PC-3 (cell line): Measurements from ENCODE around the gene ADPRHL1. TPM values are rescaled to one million over a fixed set of nuclear protein-coding genes. Genes with fewer than 3 reads are reported as not detected.

Experiments used
- ATAC-seq: fragments of 200-7000 bp; cut with Tn5 transposase; 2 replicates; pipeline ENCODE4 v1.9.1; 2020; ENCODE audit warnings: mild to moderate bottlenecking, moderate library complexity
- BruUV-seq: library from RNA; stranded (reverse); fragments of 400-500 nt; replicated peaks from 2 replicates; lab custom pipeline; 2021; lab: Mats Ljungman, UMichigan
- CTCF ChIA-PET: fragments of 300-600 bp; sonication (Branson Sonifier 250); formaldehyde crosslinking; loops from one replicate; lab custom pipeline; 2022; ENCODE audit warnings: antibody characterized with exemption; lab: Charles Lee
- POLR2A ChIA-PET: fragments of 300-600 bp; sonication (Branson Sonifier 250); formaldehyde crosslinking; loops from one replicate; lab custom pipeline; 2022; ENCODE audit warnings: antibody characterized with exemption; ENCODE audit not compliant: unreplicated experiment; lab: Charles Lee
- DNase-seq: peaks from one replicate; pipeline ENCODE4 v3.0.0-alpha.2; 2015
- H2AFZ ChIP-seq: fragments of 300-600 bp; sonication (generic); 2 replicates; pipeline ENCODE4 v1.6.0; 2016; ENCODE audit warnings: antibody characterized with exemption, low read length
- H3F3A ChIP-seq: fragments of 300-600 bp; sonication (generic); one replicate; pipeline ENCODE4 v1.6.0; 2017; ENCODE audit warnings: antibody characterized with exemption, low read length, control low read depth, mild to moderate bottlenecking; ENCODE audit not compliant: unreplicated experiment
- H3K27ac ChIP-seq: fragments of 300-600 bp; sonication (generic); 2 replicates; pipeline ENCODE4 v1.5.1; 2016; ENCODE audit warnings: mild to moderate bottlenecking, low read length
- H3K27me3 ChIP-seq: fragments of 300-600 bp; sonication (generic); 2 replicates; pipeline ENCODE4 v1.6.1; 2016; ENCODE audit warnings: low read length, mixed read lengths
- H3K36me3 ChIP-seq: fragments of 300-600 bp; sonication (generic); 2 replicates; pipeline ENCODE4 v1.6.1; 2016; ENCODE audit warnings: low read depth, mixed run types, low read length, mixed read lengths
- H3K4me1 ChIP-seq: fragments of 300-600 bp; sonication (generic); 2 replicates; pipeline ENCODE4 v1.5.1; 2016; ENCODE audit warnings: low read length; ENCODE audit not compliant: insufficient read depth
- H3K4me2 ChIP-seq: fragments of 300-600 bp; sonication (generic); 2 replicates; pipeline ENCODE4 v1.6.0; 2016; ENCODE audit warnings: low read length
- H3K4me3 ChIP-seq: fragments of 300-600 bp; sonication (generic); 2 replicates; pipeline ENCODE4 v1.5.1; 2016; ENCODE audit warnings: mild to moderate bottlenecking, low read length, mixed read lengths
- H3K79me2 ChIP-seq: fragments of 300-600 bp; sonication (generic); 2 replicates; pipeline ENCODE4 v1.6.1; 2017; ENCODE audit warnings: low read length, mixed read lengths
- H3K9ac ChIP-seq: fragments of 300-600 bp; sonication (generic); 2 replicates; pipeline ENCODE4 v1.6.0; 2016; ENCODE audit warnings: mild to moderate bottlenecking, low read length
- H3K9me2 ChIP-seq: fragments of 300-600 bp; sonication (generic); replicated peaks from 2 replicates; pipeline ENCODE4 v1.6.1; 2016; ENCODE audit warnings: mixed run types, low read length, mixed read lengths
- H3K9me3 ChIP-seq: fragments of 300-600 bp; sonication (generic); 2 replicates; pipeline ENCODE4 v1.6.1; 2016; ENCODE audit warnings: low read length, mixed read lengths
- H4K20me1 ChIP-seq: fragments of 300-600 bp; sonication (generic); 2 replicates; pipeline ENCODE4 v1.6.1; 2016; ENCODE audit warnings: low read length, mixed read lengths
- EZH2 ChIP-seq: fragments of 300-600 bp; sonication (generic); IDR thresholded peaks from one replicate; pipeline ENCODE4 v1.6.1; 2017; ENCODE audit warnings: antibody characterized with exemption, mild to moderate bottlenecking, low read length; ENCODE audit not compliant: unreplicated experiment
- EZH2phosphoT487 ChIP-seq: fragments of 300-600 bp; sonication (generic); IDR thresholded peaks from 2 replicates; pipeline ENCODE4 v1.6.1; 2018; ENCODE audit warnings: mild to moderate bottlenecking, antibody characterized with exemption, low read length, borderline replicate concordance
- intact Hi-C: fragments of 100-400 bp; cut with micrococcal nuclease; formaldehyde crosslinking; loops from 2 replicates; pipeline ENCODE4 v1.9.0; 2023
- total RNA-seq: library from RNA; depleted of rRNA; stranded (reverse); fragments of >200 nt; gene quantifications from 2 replicates; pipeline ENCODE4 v1.2.3, GENCODE V29; 2014
- TF ChIP-seq, protein P1 (sequence below): fragments of 300-600 bp; sonication (generic); conservative IDR thresholded peaks from 2 replicates; pipeline ENCODE4 v1.5.1; 2017; ENCODE audit warnings: antibody characterized with exemption, low read depth, mild to moderate bottlenecking, low read length

The ADPRHL1 gene
- total RNA-seq, 1 experiment from 2014 or later = 10.3 TPM

DNA sequence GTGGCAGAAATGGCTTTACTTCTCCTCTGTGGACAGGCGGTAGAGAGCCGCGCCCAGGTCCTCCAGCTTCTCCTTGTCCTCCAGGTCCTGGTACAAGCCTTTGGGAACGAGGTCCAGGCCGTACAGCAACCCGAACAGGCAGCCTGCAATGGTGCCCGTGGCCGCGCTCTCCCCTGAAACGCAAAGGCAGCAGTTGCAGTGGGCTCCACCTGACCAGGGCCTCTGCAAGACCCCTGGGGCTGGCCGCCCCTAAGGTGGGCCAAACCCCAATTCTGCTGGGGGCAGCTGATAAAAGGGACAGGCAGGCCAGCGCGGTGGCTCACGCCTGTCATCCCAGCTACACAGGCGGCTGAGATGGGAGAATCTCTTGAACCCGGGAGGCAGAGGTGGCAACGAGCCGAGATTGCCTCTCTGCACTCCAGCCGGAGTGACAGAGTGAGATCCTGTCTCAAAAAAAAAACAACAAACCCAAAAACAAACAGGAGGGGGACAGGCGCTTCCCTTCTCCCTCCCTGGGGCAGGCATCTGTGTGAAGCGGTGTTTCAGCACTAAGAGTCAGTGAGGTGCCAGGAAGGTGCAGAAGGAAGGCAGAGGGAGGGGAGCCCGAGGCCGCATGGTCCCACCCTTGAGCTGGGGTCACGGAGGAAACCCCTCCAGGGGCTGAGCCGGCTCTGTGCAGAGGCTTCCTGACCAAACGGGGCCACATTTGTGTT lies 30.3 kb downstream of the ADPRHL1 start:
- no peaks in the 10 kb centered on the region for H3K4me1 ChIP-seq
- TF ChIP-seq EZH2phosphoT487 = no peak
- TF ChIP-seq, protein P1, sequence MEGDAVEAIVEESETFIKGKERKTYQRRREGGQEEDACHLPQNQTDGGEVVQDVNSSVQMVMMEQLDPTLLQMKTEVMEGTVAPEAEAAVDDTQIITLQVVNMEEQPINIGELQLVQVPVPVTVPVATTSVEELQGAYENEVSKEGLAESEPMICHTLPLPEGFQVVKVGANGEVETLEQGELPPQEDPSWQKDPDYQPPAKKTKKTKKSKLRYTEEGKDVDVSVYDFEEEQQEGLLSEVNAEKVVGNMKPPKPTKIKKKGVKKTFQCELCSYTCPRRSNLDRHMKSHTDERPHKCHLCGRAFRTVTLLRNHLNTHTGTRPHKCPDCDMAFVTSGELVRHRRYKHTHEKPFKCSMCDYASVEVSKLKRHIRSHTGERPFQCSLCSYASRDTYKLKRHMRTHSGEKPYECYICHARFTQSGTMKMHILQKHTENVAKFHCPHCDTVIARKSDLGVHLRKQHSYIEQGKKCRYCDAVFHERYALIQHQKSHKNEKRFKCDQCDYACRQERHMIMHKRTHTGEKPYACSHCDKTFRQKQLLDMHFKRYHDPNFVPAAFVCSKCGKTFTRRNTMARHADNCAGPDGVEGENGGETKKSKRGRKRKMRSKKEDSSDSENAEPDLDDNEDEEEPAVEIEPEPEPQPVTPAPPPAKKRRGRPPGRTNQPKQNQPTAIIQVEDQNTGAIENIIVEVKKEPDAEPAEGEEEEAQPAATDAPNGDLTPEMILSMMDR = no peak
- H3K36me3 ChIP-seq = no peaks in the 10 kb centered on the region
- no peak overlapping the region for H3K4me2 ChIP-seq
- no peaks in the 10 kb centered on the region for H3F3A ChIP-seq
- CTCF ChIA-PET = no interaction called here
- no peaks in the 10 kb centered on the region for H3K79me2 ChIP-seq
- H3K27ac ChIP-seq = no peak overlapping the region
- no peak overlapping the region for H3K4me3 ChIP-seq
- H4K20me1 ChIP-seq = no peaks in the 10 kb centered on the region
- ATAC-seq = no peak
- H3K9ac ChIP-seq = no peak overlapping the region
- no peaks in the 10 kb centered on the region for H3K9me2 ChIP-seq
- H3K27me3 ChIP-seq = no peaks in the 10 kb centered on the region
- H2AFZ ChIP-seq = no peak overlapping the region
- POLR2A ChIA-PET = no interaction called here
- no peaks in the 10 kb centered on the region for H3K9me3 ChIP-seq
- intact Hi-C loops = no loop called here
- BruUV-seq = no TSS peak
- DNase-seq = no peak

DNA sequence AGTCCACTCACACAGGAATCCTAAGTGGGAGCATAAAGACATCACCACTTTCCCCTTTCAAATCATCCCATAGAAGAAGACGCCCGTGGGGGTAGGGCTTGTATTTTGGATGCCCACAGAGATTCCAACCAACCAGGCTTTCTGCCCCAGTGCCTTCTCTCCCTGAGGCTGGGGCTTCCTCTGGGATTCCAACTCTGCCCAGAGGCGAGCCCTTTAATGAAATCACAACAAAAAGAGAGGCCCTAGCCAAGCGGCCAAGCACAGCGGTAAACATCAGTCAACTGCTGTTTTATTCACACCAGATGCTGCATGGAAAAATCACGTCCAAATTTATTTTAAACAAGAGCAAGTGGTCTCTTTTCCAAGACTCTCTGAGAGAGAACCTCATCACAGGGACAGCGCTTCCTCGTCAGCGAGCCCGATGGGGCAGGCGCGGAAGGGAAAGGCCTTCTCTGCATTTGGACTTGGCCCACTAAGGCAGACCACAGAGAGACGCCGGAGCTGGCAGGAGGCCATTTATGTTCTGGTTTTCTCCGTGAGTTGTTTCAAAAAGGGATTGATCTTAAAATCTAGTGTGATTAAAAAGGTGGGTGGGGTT lies 31.5 kb downstream of the ADPRHL1 start:
- Histone ChIP-seq H2AFZ (no peak overlapping the region), H4K20me1 (no peaks in the 10 kb centered on the region), H3K4me3 (no peak overlapping the region), H3K4me2 (no peak overlapping the region), H3K9ac (no peak overlapping the region), H3K27ac (no peak overlapping the region), H3K4me1 (no peaks in the 10 kb centered on the region), H3K36me3 (no peaks in the 10 kb centered on the region), H3K9me3 (no peaks in the 10 kb centered on the region), H3K9me2 (no peaks in the 10 kb centered on the region), H3K79me2 (no peaks in the 10 kb centered on the region), H3K27me3 (no peaks in the 10 kb centered on the region), H3F3A (no peaks in the 10 kb centered on the region)
- no peak for ATAC-seq
- BruUV-seq = no TSS peak
- DNase-seq = no peak
- ChIA-PET CTCF (no interaction called here), POLR2A (no interaction called here)
- no peak for TF ChIP-seq EZH2phosphoT487
- TF ChIP-seq, protein P1 = no peak
- no peak for TF ChIP-seq EZH2
- intact Hi-C loops = no loop called here
